Neural cell (in vitro differentiated cells): ENCODE results near the gene GRID1. TPM values are rescaled to one million over a fixed set of nuclear protein-coding genes. Genes with fewer than 3 reads are reported as not detected.

Experiments used
- H2AFZ ChIP-seq: fragments of 200-600, 300-800 bp; sonication (generic), shearing (Covaris generic); 2 replicates; pipeline ENCODE4 v1.6.0; 2014; ENCODE audit warnings: low read depth, mild to moderate bottlenecking, antibody characterized with exemption, low read length, moderate library complexity
- H3F3A ChIP-seq: fragments of 200-600 bp; shearing (Covaris generic); 2 replicates; pipeline ENCODE4 v1.6.1; 2016; ENCODE audit warnings: mild to moderate bottlenecking, moderate library complexity, mixed read lengths, antibody characterized with exemption, low read length; ENCODE audit not compliant: insufficient read depth, poor library complexity, severe bottlenecking
- H3K27ac ChIP-seq: fragments of 200-600, 300-800 bp; sonication (generic), shearing (Covaris generic); 2 replicates; pipeline ENCODE4 v1.5.1; 2014; ENCODE audit warnings: mild to moderate bottlenecking, low read length, moderate library complexity
- H3K27me3 ChIP-seq: fragments of 300-800, 200-600 bp; sonication (generic), shearing (Covaris generic); 2 replicates; pipeline ENCODE4 v1.6.0; 2014; ENCODE audit warnings: mild to moderate bottlenecking, low read depth, low read length, moderate library complexity; ENCODE audit not compliant: insufficient read depth
- H3K36me3 ChIP-seq: fragments of 300-800, 200-600 bp; sonication (generic), shearing (Covaris generic); 2 replicates; pipeline ENCODE4 v1.5.1; 2014; ENCODE audit warnings: mild to moderate bottlenecking, antibody characterized with exemption, low read length, moderate library complexity; ENCODE audit not compliant: insufficient read depth
- H3K4me2 ChIP-seq: fragments of 300-800, 200-600 bp; sonication (generic), shearing (Covaris generic); 2 replicates; pipeline ENCODE4 v1.6.0; 2014; ENCODE audit warnings: mild to moderate bottlenecking, low read length
- H3K4me3 ChIP-seq: fragments of 300-800, 200-600 bp; sonication (generic), shearing (Covaris generic); 2 replicates; pipeline ENCODE4 v1.5.1; 2014; ENCODE audit warnings: mild to moderate bottlenecking, low read length, moderate library complexity
- H3K79me2 ChIP-seq: fragments of 200-600 bp; shearing (Covaris generic); replicated peaks from 2 replicates; pipeline ENCODE4 v1.6.0; 2014; ENCODE audit warnings: mild to moderate bottlenecking, low read length, moderate library complexity; ENCODE audit not compliant: insufficient read depth
- H3K9ac ChIP-seq: fragments of 300-800, 200-600 bp; sonication (generic), shearing (Covaris generic); 2 replicates; pipeline ENCODE4 v1.6.1; 2016; ENCODE audit warnings: mild to moderate bottlenecking, low read length, mixed read lengths
- H3K9me2 ChIP-seq: fragments of 200-600 bp; shearing (Covaris generic); 2 replicates; pipeline ENCODE4 v1.6.1; 2016; ENCODE audit warnings: mild to moderate bottlenecking, low read length, mixed read lengths; ENCODE audit not compliant: insufficient read depth
- H3K9me3 ChIP-seq: fragments of 200-600, 300-800 bp; sonication (generic), shearing (Covaris generic); 2 replicates; pipeline ENCODE4 v1.6.1; 2016; ENCODE audit warnings: mild to moderate bottlenecking, mixed run types, low read length, moderate library complexity, mixed read lengths
- H4K20me1 ChIP-seq: fragments of 200-600 bp; shearing (Covaris generic); 2 replicates; pipeline ENCODE4 v1.6.1; 2016; ENCODE audit warnings: mild to moderate bottlenecking, mixed run types; ENCODE audit not compliant: insufficient read depth
- CTCF ChIP-seq: fragments of 450-650 bp; IDR thresholded peaks from 2 replicates; pipeline ENCODE4 v1.5.1; 2014; ENCODE audit warnings: antibody characterized with exemption, mild to moderate bottlenecking, moderate library complexity; ENCODE audit not compliant: poor library complexity, severe bottlenecking
- EP300 ChIP-seq: fragments of 450-650 bp; conservative IDR thresholded peaks from 2 replicates; pipeline ENCODE4 v1.6.1; 2014; ENCODE audit warnings: antibody characterized with exemption, mild to moderate bottlenecking, moderate library complexity; ENCODE audit not compliant: poor library complexity, severe bottlenecking
- EZH2 ChIP-seq: fragments of 200-600, 300-800 bp; shearing (Covaris generic), sonication (generic); IDR thresholded peaks from 2 replicates; pipeline ENCODE4 v1.6.1; 2014; ENCODE audit warnings: antibody characterized with exemption, low read length, borderline replicate concordance, mild to moderate bottlenecking; ENCODE audit not compliant: insufficient read depth, poor library complexity, severe bottlenecking
- MXI1 ChIP-seq: fragments of 450-650 bp; conservative IDR thresholded peaks from 2 replicates; pipeline ENCODE4 v1.6.1; 2014; ENCODE audit warnings: antibody characterized with exemption, mild to moderate bottlenecking; ENCODE audit not compliant: poor library complexity, severe bottlenecking
- POLR2AphosphoS5 ChIP-seq: IDR thresholded peaks from 2 replicates; pipeline ENCODE4 v1.6.1; 2012
- RAD21 ChIP-seq: fragments of 450-650 bp; conservative IDR thresholded peaks from 2 replicates; pipeline ENCODE4 v1.6.1; 2014; ENCODE audit warnings: antibody characterized with exemption, mild to moderate bottlenecking, moderate library complexity
- REST ChIP-seq: IDR thresholded peaks from 2 replicates; pipeline ENCODE4 v1.6.1; 2012; ENCODE audit warnings: borderline replicate concordance
- SMC3 ChIP-seq: fragments of 450-650 bp; conservative IDR thresholded peaks from 2 replicates; pipeline ENCODE4 v1.6.1; 2014; ENCODE audit warnings: antibody characterized with exemption, mild to moderate bottlenecking, moderate library complexity; ENCODE audit not compliant: poor library complexity
- TAF1 ChIP-seq: IDR thresholded peaks from 2 replicates; pipeline ENCODE4 v1.6.1; 2012; ENCODE audit warnings: low read depth
- polyA plus RNA-seq: library from polyadenylated mRNA; depleted of rRNA; stranded (reverse); fragments of >200 nt; gene quantifications from 2 replicates; pipeline ENCODE4 v1.2.3, GENCODE V29; 2014

Gene GRID1
- polyA plus RNA-seq, 1 donor from 2014 or later: 7.3 TPM

GRCh38 chr10:85888559-85888958, 478.0 kb downstream of the GRID1 start:
- H3K27me3 ChIP-seq: no peaks in the 10 kb centered on the region
- no peak overlapping the region for H2AFZ ChIP-seq
- H3K9me3 ChIP-seq: no peaks in the 10 kb centered on the region
- H3K4me3 ChIP-seq: no peak overlapping the region
- no peak overlapping the region for H3K4me2 ChIP-seq
- TF ChIP-seq EP300 (no peak), SMC3 (no peak), RAD21 (no peak), CTCF (no peak), TAF1 (no peak), POLR2AphosphoS5 (no peak), REST (no peak), MXI1 (no peak), EZH2 (no peak)
- H3K27ac ChIP-seq: no peak overlapping the region
- H3K9ac ChIP-seq: no peak overlapping the region
- no peaks in the 10 kb centered on the region for H3K36me3 ChIP-seq
- H3F3A ChIP-seq: no peaks in the 10 kb centered on the region
- no peaks in the 10 kb centered on the region for H3K79me2 ChIP-seq
- H4K20me1 ChIP-seq: no peaks in the 10 kb centered on the region
- no peaks in the 10 kb centered on the region for H3K9me2 ChIP-seq

- no peak overlapping the region for H3K4me3 ChIP-seq
- no peak overlapping the region for H3K4me2 ChIP-seq
- H3F3A ChIP-seq: no peaks in the 10 kb centered on the region
- TF ChIP-seq EZH2 (no peak), POLR2AphosphoS5 (no peak), TAF1 (no peak), EP300 (no peak), SMC3 (no peak), RAD21 (no peak), MXI1 (no peak), CTCF (no peak)
- H3K27me3 ChIP-seq: no peaks in the 10 kb centered on the region
- no peaks in the 10 kb centered on the region for H4K20me1 ChIP-seq
- H3K9me3 ChIP-seq: no peaks in the 10 kb centered on the region
- H2AFZ ChIP-seq: no peak overlapping the region
- no peaks in the 10 kb centered on the region for H3K79me2 ChIP-seq
- H3K36me3 ChIP-seq: no peaks in the 10 kb centered on the region
- no peak overlapping the region for H3K27ac ChIP-seq
- no peak overlapping the region for H3K9ac ChIP-seq
- H3K9me2 ChIP-seq: no peaks in the 10 kb centered on the region
Observed at GRCh38 chr10:85888004-85888403, 478.6 kb downstream of the GRID1 start.
